Measurements from ENCODE around the gene GPATCH2.
A peak's percentile ranks its signal among the peaks of the same experiment; 100 is the strongest.

The GPATCH2 gene

GRCh38 chr1:217630711-217631591 lies at the start of gene GPATCH2, which contains the start of gene SPATA17:
Gene GPATCH2 (minus strand): TSS chr1:217631090. CDS start chr1:217630971, 119 bp downstream.
Gene SPATA17 (plus strand): TSS chr1:217631344. CDS start chr1:217631379, 35 bp downstream.
- DNase-seq = peak in 55 of 56 donors; percentile 17 to 98 (median 64)

GRCh38 chr1:217674028-217674729 lies 43.3 kb upstream of the GPATCH2 start:
- DNase-seq = no peak

- no peak for DNase-seq
These were observed 42.5 kb upstream of the GPATCH2 start for GRCh38 chr1:217673387-217673786.

- no peak for DNase-seq
These were observed 37.6 kb upstream of the GPATCH2 start for GRCh38 chr1:217668351-217668940.

GRCh38 chr1:217661407-217661806 lies 30.5 kb upstream of the GPATCH2 start:
- no peak for DNase-seq

GRCh38 chr1:217660353-217661062 lies 29.6 kb upstream of the GPATCH2 start:
- DNase-seq = peak in 1 of 56 donors; percentile 7

GRCh38 chr1:217650674-217651073 lies 19.8 kb upstream of the GPATCH2 start:
- no peak for DNase-seq

GRCh38 chr1:217647791-217648190 lies 16.9 kb upstream of the GPATCH2 start:
- DNase-seq = no peak

- DNase-seq = no peak
These were observed 11.6 kb upstream of the GPATCH2 start for GRCh38 chr1:217642455-217642854.

- DNase-seq = no peak
These were observed 3.5 kb downstream of the GPATCH2 start for GRCh38 chr1:217627431-217627830.

- no peak for DNase-seq
These were observed 4.6 kb downstream of the GPATCH2 start for GRCh38 chr1:217626321-217626720.

- DNase-seq = no peak
These were observed 8.8 kb downstream of the GPATCH2 start for GRCh38 chr1:217622042-217622441.

GRCh38 chr1:217620814-217621213 lies 10.1 kb downstream of the GPATCH2 start:
- no peak for DNase-seq

GRCh38 chr1:217617126-217617525 lies 13.8 kb downstream of the GPATCH2 start:
- no peak for DNase-seq

- DNase-seq = no peak
These were observed 16.6 kb downstream of the GPATCH2 start for GRCh38 chr1:217614200-217614712.

- no peak for DNase-seq
These were observed 25.5 kb downstream of the GPATCH2 start for GRCh38 chr1:217605390-217605789.

GRCh38 chr1:217602380-217602779 lies 28.5 kb downstream of the GPATCH2 start:
- no peak for DNase-seq

- DNase-seq = no peak
These were observed 31.7 kb downstream of the GPATCH2 start for GRCh38 chr1:217599154-217599553.

GRCh38 chr1:217590598-217590997 lies 40.3 kb downstream of the GPATCH2 start:
- DNase-seq = no peak

GRCh38 chr1:217586586-217586985 lies 44.3 kb downstream of the GPATCH2 start:
- no peak for DNase-seq

GRCh38 chr1:217585577-217585976 lies 45.3 kb downstream of the GPATCH2 start:
- no peak for DNase-seq
